Stimulated activated CD4-positive, alpha-beta T cell treated with anti-CD3 and anti-CD28 coated beads, Interleukin-2, amount 100 ng/mL, for 24 hours (primary cell): ENCODE data around the gene CSRP1.

ENCODE experiments used
- DNase-seq, 2 donors: peaks; one replicate each; pipeline ENCODE4 v3.0.0-alpha.2; 2020

The CSRP1 gene

GRCh38 chr1:201513498-201514243 is 6.7 kb upstream of the CSRP1 start:
- no peak for DNase-seq

- DNase-seq = no peak
These were observed 5.1 kb upstream of the CSRP1 start for GRCh38 chr1:201511941-201512539.

- DNase-seq = no peak
These were observed 4.5 kb upstream of the CSRP1 start for GRCh38 chr1:201511396-201511940.

- no peak for DNase-seq
These were observed 3.8 kb upstream of the CSRP1 start for GRCh38 chr1:201510734-201511133.

- no peak for DNase-seq
These were observed 2.9 kb upstream of the CSRP1 start for GRCh38 chr1:201509601-201510374.

GRCh38 chr1:201508809-201509208 is 1.9 kb upstream of the CSRP1 start:
- no peak for DNase-seq

GRCh38 chr1:201507360-201507675 is 395 bp upstream of the CSRP1 start:
- DNase-seq = no peak

- DNase-seq = no peak
These were observed 831 bp downstream of the CSRP1 start for GRCh38 chr1:201506092-201506491.

GRCh38 chr1:201505503-201505890 is 1.4 kb downstream of the CSRP1 start:
- DNase-seq = no peak

- DNase-seq = no peak
These were observed 2.0 kb downstream of the CSRP1 start for GRCh38 chr1:201504799-201505502.

GRCh38 chr1:201504179-201504631 is 2.7 kb downstream of the CSRP1 start:
- no peak for DNase-seq

- DNase-seq = no peak
These were observed 3.3 kb downstream of the CSRP1 start for GRCh38 chr1:201503397-201504176.

- no peak for DNase-seq
These were observed 4.4 kb downstream of the CSRP1 start for GRCh38 chr1:201502511-201502857.

GRCh38 chr1:201501812-201502510 is 5.0 kb downstream of the CSRP1 start:
- no peak for DNase-seq

GRCh38 chr1:201501144-201501543 is 5.8 kb downstream of the CSRP1 start:
- DNase-seq = no peak

- DNase-seq = no peak
These were observed 6.2 kb downstream of the CSRP1 start for GRCh38 chr1:201500670-201501120.

GRCh38 chr1:201499795-201500669 is 6.9 kb downstream of the CSRP1 start:
- DNase-seq = no peak

GRCh38 chr1:201499191-201499590 is 7.7 kb downstream of the CSRP1 start:
- DNase-seq = no peak

GRCh38 chr1:201498621-201499020 is 8.3 kb downstream of the CSRP1 start:
- DNase-seq = no peak

- no peak for DNase-seq
These were observed 8.9 kb downstream of the CSRP1 start for GRCh38 chr1:201497935-201498509.
